HepG2 (cell line): ENCODE measurements around the gene TPPP2. TPM values are rescaled to one million over a fixed set of nuclear protein-coding genes. Genes with fewer than 3 reads are reported as not detected.

ENCODE experiments used
- GLMP ChIP-seq: sonication (generic); formaldehyde crosslinking; IDR thresholded peaks from 2 replicates; pipeline ENCODE4 v1.9.0; 2021; ENCODE audit warnings: missing genetic modification reagents, mild to moderate bottlenecking, borderline replicate concordance
- NR1H2 ChIP-seq: sonication (generic); formaldehyde crosslinking; IDR thresholded peaks from 2 replicates; pipeline ENCODE4 v1.8.1; 2022; ENCODE audit warnings: low read depth, missing genetic modification reagents, borderline replicate concordance
- PATZ1 ChIP-seq: sonication (generic); formaldehyde crosslinking; IDR thresholded peaks from 2 replicates; pipeline ENCODE4 v1.4.0; 2020; ENCODE audit warnings: missing genetic modification reagents
- RBM22 ChIP-seq: fragments of 200-400 bp; formaldehyde crosslinking; optimal IDR thresholded peaks from 2 replicates; pipeline ENCODE3; 2017; ENCODE audit warnings: mild to moderate bottlenecking, low read length, moderate library complexity
- SNAI1 ChIP-seq: sonication (generic); formaldehyde crosslinking; IDR thresholded peaks from 2 replicates; pipeline ENCODE4 v1.5.0; 2020; ENCODE audit warnings: mild to moderate bottlenecking, missing genetic modification reagents, borderline replicate concordance
- ZBTB40 ChIP-seq, 2 experiments: fragments of 450-650 bp in 1 of 2; sonication (generic) in 1 of 2; formaldehyde crosslinking in 1 of 2; IDR thresholded peaks; 2 replicates each; pipeline versions ENCODE4 v1.6.1 to v1.8.0; 2016 to 2022; ENCODE audit warnings: antibody characterized with exemption in 1 of 2, mild to moderate bottlenecking in 1 of 2, missing genetic modification reagents in 1 of 2
- ZNF274 ChIP-seq: sonication (generic); formaldehyde crosslinking; IDR thresholded peaks from 2 replicates; pipeline ENCODE4 v1.5.1; 2020; ENCODE audit warnings: mild to moderate bottlenecking, missing genetic modification reagents
- ZNF414 ChIP-seq: sonication (generic); formaldehyde crosslinking; IDR thresholded peaks from 2 replicates; pipeline ENCODE4 v1.5.0; 2020; ENCODE audit warnings: missing genetic modification reagents
- ZNF883 ChIP-seq: sonication (generic); formaldehyde crosslinking; IDR thresholded peaks from 2 replicates; pipeline ENCODE4 v1.5.1; 2020; ENCODE audit warnings: mild to moderate bottlenecking, missing genetic modification reagents; ENCODE audit errors: not compliant biosample characterization
- polyA plus RNA-seq, 8 experiments: library from polyadenylated mRNA; depleted of rRNA in 3 of 8; stranded (reverse) in 7 of 8; unstranded in 1 of 8; fragments of >200 nt; fragmentation: Illumina TruSeq in 4 of 8; extraction: Trizol in 4 of 8; gene quantifications; 2 replicates each; pipeline versions ENCODE4 v1.2.1 to v1.2.3, GENCODE V29; 2011 to 2016; ENCODE audit warnings: low read depth in 4 of 8, missing spikeins in 1 of 8, mixed read lengths in 1 of 8; ENCODE audit not compliant: insufficient read depth in 1 of 8
- total RNA-seq, 5 experiments: library from RNA; depleted of rRNA; stranded (reverse); fragments of >200 nt; fragmentation: Illumina TruSeq; extraction: Trizol; gene quantifications; 2 replicates each; pipeline ENCODE4 v1.2.3, GENCODE V29; 2016; ENCODE audit warnings: low read depth in 1 of 5
- TF ChIP-seq, protein P1 (sequence below): IDR thresholded peaks from 2 replicates; pipeline ENCODE4 v1.6.1; 2018; ENCODE audit warnings: missing genetic modification reagents
- TF ChIP-seq, protein P2 (sequence below): sonication (generic); formaldehyde crosslinking; IDR thresholded peaks from 2 replicates; pipeline ENCODE4 v1.5.0; 2020; ENCODE audit warnings: missing genetic modification reagents

The TPPP2 gene
- total and polyA plus RNA-seq, 2 of the 13 experiments (the other 11 are each of a cell fraction or from before 2014, with no cell fraction given) = 0.58 to 4.2 TPM

GRCh38 chr14:21055432-21056117, 25.6 kb downstream of the TPPP2 start (continued):
- no peak for TF ChIP-seq ZBTB40 (IDR thresholded peaks at IDR 0.05)
- no peak; the same call in 1 of the 2 replicates for TF ChIP-seq ZBTB40 (CRISPR knock-in tag; IDR thresholded peaks at IDR 0.05)
- TF ChIP-seq ZNF883 (CRISPR knock-in tag) = peak; percentile 55
- no peak for TF ChIP-seq GLMP
- no peak for TF ChIP-seq SNAI1
- TF ChIP-seq, protein P1, sequence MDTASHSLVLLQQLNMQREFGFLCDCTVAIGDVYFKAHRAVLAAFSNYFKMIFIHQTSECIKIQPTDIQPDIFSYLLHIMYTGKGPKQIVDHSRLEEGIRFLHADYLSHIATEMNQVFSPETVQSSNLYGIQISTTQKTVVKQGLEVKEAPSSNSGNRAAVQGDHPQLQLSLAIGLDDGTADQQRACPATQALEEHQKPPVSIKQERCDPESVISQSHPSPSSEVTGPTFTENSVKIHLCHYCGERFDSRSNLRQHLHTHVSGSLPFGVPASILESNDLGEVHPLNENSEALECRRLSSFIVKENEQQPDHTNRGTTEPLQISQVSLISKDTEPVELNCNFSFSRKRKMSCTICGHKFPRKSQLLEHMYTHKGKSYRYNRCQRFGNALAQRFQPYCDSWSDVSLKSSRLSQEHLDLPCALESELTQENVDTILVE = no peak
- no peak for TF ChIP-seq RBM22
- TF ChIP-seq NR1H2 (CRISPR knock-in tag) = peak; percentile 33; the same call in 1 of the 2 replicates
- TF ChIP-seq, protein P2, sequence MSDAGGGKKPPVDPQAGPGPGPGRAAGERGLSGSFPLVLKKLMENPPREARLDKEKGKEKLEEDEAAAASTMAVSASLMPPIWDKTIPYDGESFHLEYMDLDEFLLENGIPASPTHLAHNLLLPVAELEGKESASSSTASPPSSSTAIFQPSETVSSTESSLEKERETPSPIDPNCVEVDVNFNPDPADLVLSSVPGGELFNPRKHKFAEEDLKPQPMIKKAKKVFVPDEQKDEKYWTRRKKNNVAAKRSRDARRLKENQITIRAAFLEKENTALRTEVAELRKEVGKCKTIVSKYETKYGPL (CRISPR knock-in tag) = no peak
- TF ChIP-seq ZNF414 = 0 out of 2 replicates have a peak, but pooled peaks have one; percentile 56
- TF ChIP-seq PATZ1 = peak; percentile 84
- TF ChIP-seq ZNF274 (CRISPR knock-in tag) = peak; percentile 66; the same call in 1 of the 2 replicates
